ENCODE data around the gene MAP3K12. TPM values are rescaled to one million over a fixed set of nuclear protein-coding genes. Genes with fewer than 3 reads are reported as not detected.

Gene MAP3K12
- total and polyA plus RNA-seq, 2 of the 13 experiments (the other 11 are each of a cell fraction or from before 2014, with no cell fraction given) = 0.20 to 1.1 TPM

DNA sequence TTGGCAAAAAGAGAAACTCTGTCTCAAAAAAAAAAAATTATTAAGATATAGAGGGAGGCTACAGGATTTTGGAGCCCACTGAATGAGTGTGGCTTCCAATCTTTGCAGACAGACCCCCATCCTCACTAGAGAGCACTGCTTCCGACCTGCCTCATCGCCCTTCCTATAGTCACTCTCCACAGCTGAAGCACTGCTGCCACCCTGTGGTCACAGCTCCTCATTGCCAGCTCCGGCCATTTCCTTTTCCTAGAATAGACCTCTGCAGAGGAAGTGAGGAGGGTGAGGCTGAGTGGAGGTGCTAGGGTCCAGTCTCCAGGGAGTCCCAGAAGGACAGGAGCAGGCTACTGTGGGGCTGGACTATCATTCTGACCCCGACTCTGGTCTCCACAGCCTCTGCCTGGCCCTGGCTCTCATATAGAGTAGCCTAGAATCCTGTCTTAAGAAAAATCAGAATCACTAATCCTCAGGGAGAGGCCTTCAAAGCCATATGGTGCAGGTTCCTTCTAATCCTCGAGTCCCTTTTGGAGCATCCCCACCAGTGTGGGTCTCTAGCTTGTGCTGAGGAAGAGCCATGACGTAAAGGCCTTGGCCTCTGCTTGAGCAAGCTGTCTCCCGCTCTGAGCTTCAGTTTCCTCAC lies 9.4 kb upstream of the MAP3K12 start (continued):
- TF ChIP-seq THAP11 (CRISPR knock-in tag; IDR thresholded peaks at IDR 0.05) (peak; percentile 53; the same call in 1 of the 2 replicates), MAFG (CRISPR knock-in tag; IDR thresholded peaks at IDR 0.05) (no peak), TARDBP (CRISPR knock-in tag; IDR thresholded peaks at IDR 0.05) (0 out of 2 replicates have a peak, but pooled peaks have one; percentile 21), GATAD1 (CRISPR knock-in tag; IDR thresholded peaks at IDR 0.05) (0 out of 2 replicates have a peak, but pooled peaks have one; percentile 38), ISL2 (CRISPR knock-in tag; IDR thresholded peaks at IDR 0.05) (no peak), RNF2 (conservative IDR thresholded peaks at IDR 0.05; ENCODE audit: low read depth) (no peak), ZBTB20 (CRISPR knock-in tag; IDR thresholded peaks at IDR 0.05; ENCODE audit: borderline replicate concordance, low read depth) (no peak), ZNF235 (CRISPR knock-in tag; IDR thresholded peaks at IDR 0.05; ENCODE audit: borderline replicate concordance) (no peak), ZNF354B (CRISPR knock-in tag; IDR thresholded peaks at IDR 0.05) (no peak), SP5 (CRISPR knock-in tag; IDR thresholded peaks at IDR 0.05; ENCODE audit: borderline replicate concordance, low read depth) (no peak), ISX (CRISPR knock-in tag; conservative IDR thresholded peaks at IDR 0.05) (no peak), ZNF678 (CRISPR knock-in tag; IDR thresholded peaks at IDR 0.05) (no peak), SRY (CRISPR knock-in tag; IDR thresholded peaks at IDR 0.05) (no peak), ZNF550 (CRISPR knock-in tag; IDR thresholded peaks at IDR 0.05; ENCODE audit: borderline replicate concordance) (no peak), GPN1 (CRISPR knock-in tag; IDR thresholded peaks at IDR 0.05; ENCODE audit: borderline replicate concordance) (no peak), YY1 (IDR thresholded peaks at IDR 0.05; ENCODE audit: insufficient read depth, insufficient replicate concordance, low read depth, low read length) (peak; percentile 60), CREB1 (IDR thresholded peaks at IDR 0.05) (no peak), CREB1 (CRISPR knock-in tag; IDR thresholded peaks at IDR 0.05) (no peak), SP1 (IDR thresholded peaks at IDR 0.05) (no peak), SP1 (CRISPR knock-in tag; IDR thresholded peaks at IDR 0.05) (no peak), NR2F6 (IDR thresholded peaks at IDR 0.05) (no peak), NR2F6 (CRISPR knock-in tag; IDR thresholded peaks at IDR 0.05) (0 out of 2 replicates have a peak, but pooled peaks have one; percentile 22)
- TF ChIP-seq, protein P1, sequence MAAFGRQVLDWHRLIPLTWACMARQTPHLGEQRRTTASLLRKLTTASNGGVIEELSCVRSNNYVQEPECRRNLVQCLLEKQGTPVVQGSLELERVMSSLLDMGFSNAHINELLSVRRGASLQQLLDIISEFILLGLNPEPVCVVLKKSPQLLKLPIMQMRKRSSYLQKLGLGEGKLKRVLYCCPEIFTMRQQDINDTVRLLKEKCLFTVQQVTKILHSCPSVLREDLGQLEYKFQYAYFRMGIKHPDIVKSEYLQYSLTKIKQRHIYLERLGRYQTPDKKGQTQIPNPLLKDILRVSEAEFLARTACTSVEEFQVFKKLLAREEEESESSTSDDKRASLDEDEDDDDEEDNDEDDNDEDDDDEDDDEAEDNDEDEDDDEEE (CRISPR knock-in tag; IDR thresholded peaks at IDR 0.05) = no peak

Measured in HepG2 (cell line).